ENCODE results near the gene SSH2. TPM values are rescaled to one million over a fixed set of nuclear protein-coding genes. Genes with fewer than 3 reads are reported as not detected.

The SSH2 gene
- total and polyA plus RNA-seq, 2 donors (not counting 1 experiment from before 2014, with no cell fraction given), result 51.5 to 183 TPM

DNA sequence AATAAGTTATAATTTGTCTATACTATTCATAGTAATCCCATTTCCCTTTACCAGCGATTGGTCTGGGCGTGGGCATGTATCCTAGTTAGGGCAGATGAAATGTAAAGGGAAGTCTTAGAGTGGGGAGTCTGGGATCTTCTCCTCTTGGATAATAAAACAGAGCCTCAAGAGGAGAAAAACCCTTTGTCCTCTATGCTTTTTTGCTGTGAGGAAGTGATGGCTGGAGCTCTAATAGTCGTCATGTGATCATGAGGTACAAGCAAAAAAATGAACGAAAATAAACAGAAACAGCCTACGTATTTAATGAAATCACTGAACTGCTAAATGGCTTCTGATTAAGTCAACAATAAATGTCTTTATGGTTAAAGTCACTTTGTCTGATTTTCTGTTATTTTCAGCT is 38.2 kb upstream of the SSH2 start:
- H3K4me1 ChIP-seq (ENCODE audit: control insufficient read depth in 2 of 2, insufficient read depth in 2 of 2, low read length in 2 of 2), result peaks cover 0 to 4% of the 10 kb centered on the region in 2 donors
- no peaks in the 10 kb centered on the region for H3K9me3 ChIP-seq (ENCODE audit: control extremely low read depth in 1 of 3, control insufficient read depth in 2 of 3, insufficient read depth in 1 of 3, low read length in 2 of 3)
- TF ChIP-seq, protein P1, sequence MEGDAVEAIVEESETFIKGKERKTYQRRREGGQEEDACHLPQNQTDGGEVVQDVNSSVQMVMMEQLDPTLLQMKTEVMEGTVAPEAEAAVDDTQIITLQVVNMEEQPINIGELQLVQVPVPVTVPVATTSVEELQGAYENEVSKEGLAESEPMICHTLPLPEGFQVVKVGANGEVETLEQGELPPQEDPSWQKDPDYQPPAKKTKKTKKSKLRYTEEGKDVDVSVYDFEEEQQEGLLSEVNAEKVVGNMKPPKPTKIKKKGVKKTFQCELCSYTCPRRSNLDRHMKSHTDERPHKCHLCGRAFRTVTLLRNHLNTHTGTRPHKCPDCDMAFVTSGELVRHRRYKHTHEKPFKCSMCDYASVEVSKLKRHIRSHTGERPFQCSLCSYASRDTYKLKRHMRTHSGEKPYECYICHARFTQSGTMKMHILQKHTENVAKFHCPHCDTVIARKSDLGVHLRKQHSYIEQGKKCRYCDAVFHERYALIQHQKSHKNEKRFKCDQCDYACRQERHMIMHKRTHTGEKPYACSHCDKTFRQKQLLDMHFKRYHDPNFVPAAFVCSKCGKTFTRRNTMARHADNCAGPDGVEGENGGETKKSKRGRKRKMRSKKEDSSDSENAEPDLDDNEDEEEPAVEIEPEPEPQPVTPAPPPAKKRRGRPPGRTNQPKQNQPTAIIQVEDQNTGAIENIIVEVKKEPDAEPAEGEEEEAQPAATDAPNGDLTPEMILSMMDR (IDR thresholded peaks at IDR 0.05), result no peak
- no peak for TF ChIP-seq EZH2 (IDR thresholded peaks at IDR 0.05; ENCODE audit: borderline replicate concordance, insufficient read depth, low read depth, low read length, poor library complexity, severe bottlenecking)
- H3K4me3 ChIP-seq (ENCODE audit: control extremely low read depth in 1 of 5, extremely low read depth in 1 of 5, insufficient read depth in 1 of 5, low read depth in 2 of 5, low read length in 4 of 5), result no peak overlapping the region
- no peak overlapping the region for H2AFZ ChIP-seq (ENCODE audit: insufficient read depth, low read depth, low read length, poor library complexity, severe bottlenecking)
- no peaks in the 10 kb centered on the region for H3K9me3 Mint-ChIP-seq (ENCODE audit: insufficient read depth)
- H3K36me3 ChIP-seq (replicated peaks in 1 of 2; ENCODE audit: control extremely low read depth in 1 of 2, control insufficient read depth in 1 of 2, extremely low read depth in 1 of 2, insufficient read depth in 2 of 2, low read length in 1 of 2), result no peaks in the 10 kb centered on the region
- no peak overlapping the region for H3K27ac Mint-ChIP-seq
- ChIA-PET CTCF (no interaction called here), POLR2A (no interaction called here)
- no peaks in the 10 kb centered on the region for H3K79me2 ChIP-seq (ENCODE audit: control insufficient read depth, insufficient read depth, low read length)
- no peaks in the 10 kb centered on the region for H3K27me3 ChIP-seq (replicated peaks in 1 of 4; ENCODE audit: control extremely low read depth in 1 of 4, control insufficient read depth in 3 of 4, insufficient read depth in 4 of 4, low read length in 3 of 4)
- ATAC-seq (ENCODE audit: low read depth) (no peak), DNase-seq (no peak)
- no CpG with 5 or more reads among the region's 5 CpGs for WGBS (ENCODE audit: insufficient coverage)
- peaks cover 4% of the 10 kb centered on the region for H3K4me1 Mint-ChIP-seq
- H3K27ac ChIP-seq (ENCODE audit: low read length in 2 of 2), result no peak overlapping the region
- H3K4me2 ChIP-seq (replicated peaks; ENCODE audit: low read depth, low read length, poor library complexity, severe bottlenecking), result no peak overlapping the region
- intact Hi-C loops (cut with micrococcal nuclease), result no loop called here
- H3K9ac ChIP-seq (ENCODE audit: low read length), result no peak overlapping the region
- no peaks in the 10 kb centered on the region for H3K27me3 Mint-ChIP-seq
- no peaks in the 10 kb centered on the region for H4K20me1 ChIP-seq (ENCODE audit: control insufficient read depth, insufficient read depth, low read length, poor library complexity, severe bottlenecking)
- no peak overlapping the region for H3K4me3 Mint-ChIP-seq

DNA sequence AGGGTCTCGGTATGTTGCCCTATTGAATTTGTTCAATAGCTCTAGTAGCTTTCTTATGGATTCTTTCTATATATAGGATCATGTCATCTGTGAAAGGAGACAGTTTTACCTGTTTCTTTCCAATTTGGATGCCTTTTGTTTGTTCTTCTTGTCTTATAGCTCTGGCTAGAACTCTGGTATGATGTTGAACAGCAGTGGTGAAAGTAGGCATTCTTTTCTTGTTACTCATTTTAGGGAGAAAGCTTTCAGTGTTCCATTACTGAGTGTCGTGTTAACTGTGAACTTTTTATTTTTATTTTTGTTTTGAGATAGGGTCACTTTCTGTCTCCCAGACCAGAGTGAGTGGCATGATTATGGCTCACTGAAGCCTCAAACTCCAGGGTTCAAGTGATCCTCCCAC is 32.6 kb upstream of the SSH2 start:
- Histone ChIP-seq H3K27me3 (replicated peaks in 1 of 4; ENCODE audit: control extremely low read depth in 1 of 4, control insufficient read depth in 3 of 4, insufficient read depth in 4 of 4, low read length in 3 of 4) (no peaks in the 10 kb centered on the region), H3K4me1 (ENCODE audit: control insufficient read depth in 2 of 2, insufficient read depth in 2 of 2, low read length in 2 of 2) (no peaks in the 10 kb centered on the region), H3K9ac (ENCODE audit: low read length) (no peak overlapping the region), H3K4me2 (replicated peaks; ENCODE audit: low read depth, low read length, poor library complexity, severe bottlenecking) (no peak overlapping the region), H3K9me3 (ENCODE audit: control extremely low read depth in 1 of 3, control insufficient read depth in 2 of 3, insufficient read depth in 1 of 3, low read length in 2 of 3) (no peaks in the 10 kb centered on the region), H3K36me3 (replicated peaks in 1 of 2; ENCODE audit: control extremely low read depth in 1 of 2, control insufficient read depth in 1 of 2, extremely low read depth in 1 of 2, insufficient read depth in 2 of 2, low read length in 1 of 2) (no peaks in the 10 kb centered on the region), H3K27ac (ENCODE audit: low read length in 2 of 2) (no peak overlapping the region), H3K79me2 (ENCODE audit: control insufficient read depth, insufficient read depth, low read length) (no peaks in the 10 kb centered on the region), H4K20me1 (ENCODE audit: control insufficient read depth, insufficient read depth, low read length, poor library complexity, severe bottlenecking) (no peaks in the 10 kb centered on the region), H2AFZ (ENCODE audit: insufficient read depth, low read depth, low read length, poor library complexity, severe bottlenecking) (no peak overlapping the region), H3K4me3 (ENCODE audit: control extremely low read depth in 1 of 5, extremely low read depth in 1 of 5, insufficient read depth in 1 of 5, low read depth in 2 of 5, low read length in 4 of 5) (no peak overlapping the region)
- no CpG with 5 or more reads among the region's 2 CpGs for WGBS (ENCODE audit: insufficient coverage)
- no peak overlapping the region for H3K27ac Mint-ChIP-seq
- no peak for DNase-seq
- intact Hi-C loops (cut with micrococcal nuclease), result no loop called here
- H3K27me3 Mint-ChIP-seq, result no peaks in the 10 kb centered on the region
- no peaks in the 10 kb centered on the region for H3K4me1 Mint-ChIP-seq
- no peak overlapping the region for H3K4me3 Mint-ChIP-seq
- no peak for TF ChIP-seq EZH2 (IDR thresholded peaks at IDR 0.05; ENCODE audit: borderline replicate concordance, insufficient read depth, low read depth, low read length, poor library complexity, severe bottlenecking)
- TF ChIP-seq, protein P1 (IDR thresholded peaks at IDR 0.05), result no peak
- ChIA-PET POLR2A (no interaction called here), CTCF (interaction anchor here (0.6 to 1.7 kb wide), 3 partner anchors 31 to 159 kb away, joined by 3 to 5 read pairs (median 3); no protein-coding TSS in a partner anchor)
- peaks cover 2% of the 10 kb centered on the region for H3K9me3 Mint-ChIP-seq (ENCODE audit: insufficient read depth)
- no peak for ATAC-seq (ENCODE audit: low read depth)

Data from B cell (primary cell).